T1000 (cell line): ENCODE measurements around the gene ZGPAT.
"Not testable (repeated sequence)": the region's sequence is repeated elsewhere in the genome, so short reads cannot be mapped to it uniquely, and the experiment has no call there.

Experiments used
- DNase-seq: peaks from one replicate; lab custom pipeline; 2025; ENCODE audit warnings: mixed read lengths; lab: John Stamatoyannopoulos, UW

Gene ZGPAT

GRCh38 chr20:63766695-63767426 is 59.0 kb downstream of the ZGPAT start:
- no peak for DNase-seq

- DNase-seq: no peak
These were observed 59.6 kb downstream of the ZGPAT start for GRCh38 chr20:63767456-63767855.

GRCh38 chr20:63767886-63768285 is 60.0 kb downstream of the ZGPAT start:
- no peak for DNase-seq

- no peak for DNase-seq
These were observed 61.0 kb downstream of the ZGPAT start for GRCh38 chr20:63768591-63769515.

- DNase-seq: no peak
These were observed 62.1 kb downstream of the ZGPAT start for GRCh38 chr20:63769891-63770474.

- no peak for DNase-seq
These were observed 63.3 kb downstream of the ZGPAT start for GRCh38 chr20:63771046-63771707.

- no peak for DNase-seq
These were observed 65.1 kb downstream of the ZGPAT start for GRCh38 chr20:63772781-63773518.

- no peak for DNase-seq
These were observed 65.9 kb downstream of the ZGPAT start for GRCh38 chr20:63773571-63774241.

- DNase-seq: no peak
These were observed 66.5 kb downstream of the ZGPAT start for GRCh38 chr20:63774306-63774705.

- no peak for DNase-seq
These were observed 67.5 kb downstream of the ZGPAT start for GRCh38 chr20:63775096-63775978.

GRCh38 chr20:63776875-63777274 is 69.0 kb downstream of the ZGPAT start:
- not testable (repeated sequence) for DNase-seq

- no peak for DNase-seq
These were observed 69.8 kb downstream of the ZGPAT start for GRCh38 chr20:63777614-63778013.

GRCh38 chr20:63778034-63778752 is 70.4 kb downstream of the ZGPAT start:
- no peak for DNase-seq

GRCh38 chr20:63778857-63779256 is 71.0 kb downstream of the ZGPAT start:
- DNase-seq: no peak

GRCh38 chr20:63781181-63781580 is 73.3 kb downstream of the ZGPAT start:
- DNase-seq: no peak

- DNase-seq: no peak
These were observed 74.2 kb downstream of the ZGPAT start for GRCh38 chr20:63782051-63782471.

GRCh38 chr20:63782521-63782971 is 74.7 kb downstream of the ZGPAT start:
- no peak for DNase-seq

GRCh38 chr20:63783970-63784369 is 76.1 kb downstream of the ZGPAT start:
- DNase-seq: no peak

GRCh38 chr20:63785691-63786131 is 77.9 kb downstream of the ZGPAT start:
- no peak for DNase-seq
